ENCODE results near the gene REX1BD. TPM values are rescaled to one million over a fixed set of nuclear protein-coding genes. Genes with fewer than 3 reads are reported as not detected.
A peak's percentile ranks its signal among the peaks of the same experiment; 100 is the strongest.

REX1BD gene
- total and polyA plus RNA-seq, 2 of the 13 experiments (the other 11 are each of a cell fraction or from before 2014, with no cell fraction given) = 7.5 to 25.4 TPM

DNA sequence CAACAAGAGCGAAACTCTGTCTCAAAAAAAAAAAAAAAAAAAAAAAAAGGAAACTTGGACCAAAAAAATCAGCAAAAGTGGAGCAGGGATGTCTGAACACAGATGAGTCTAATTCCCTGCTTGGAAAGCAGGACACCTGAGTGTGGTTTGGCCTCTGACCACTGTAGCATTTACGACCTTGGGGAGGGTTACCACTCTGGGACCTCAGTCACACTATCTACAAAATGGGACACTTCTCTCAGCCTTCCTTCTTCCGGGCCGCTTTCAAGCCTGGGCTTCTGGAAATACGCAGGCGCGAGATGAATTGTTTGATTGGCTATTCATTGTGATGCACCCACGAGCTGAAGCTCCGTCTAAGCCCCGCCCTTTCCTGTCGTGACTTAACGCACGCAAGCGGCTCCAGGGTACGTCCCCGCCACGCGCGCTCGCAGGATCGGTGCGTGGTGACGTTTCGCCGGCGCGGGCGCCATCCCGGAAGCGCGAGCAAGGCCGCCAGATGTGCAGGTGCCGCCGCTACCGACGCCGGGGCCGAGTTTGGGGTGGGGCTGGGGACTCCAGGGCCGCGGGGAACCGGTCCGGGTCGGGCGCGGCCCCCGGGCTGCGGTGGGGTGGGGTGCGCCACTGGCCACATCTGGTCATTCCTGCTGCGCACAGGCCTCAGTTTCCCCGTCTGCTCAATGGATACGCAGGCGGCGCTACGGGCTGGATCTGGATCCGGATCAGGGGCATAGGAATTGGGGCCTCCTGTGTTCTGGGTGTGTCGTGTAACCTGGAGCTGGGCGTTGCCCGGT is 31.0 kb upstream of the REX1BD start, which contains the start of gene KXD1 (continued):
- TF ChIP-seq KMT2A (CRISPR knock-in tag; IDR thresholded peaks at IDR 0.05) (peak; percentile 44; the same call in 1 of the 2 replicates), TEAD3 (CRISPR knock-in tag; optimal IDR thresholded peaks at IDR 0.05; ENCODE audit: borderline replicate concordance) (no peak), ZGPAT (CRISPR knock-in tag; IDR thresholded peaks at IDR 0.05) (peak; percentile 68; the same call in 1 of the 2 replicates), RBM22 (optimal IDR thresholded peaks at IDR 0.05; ENCODE audit: low read length) (no peak), ARNT (IDR thresholded peaks at IDR 0.05) (no peak), MYPOP (CRISPR knock-in tag; IDR thresholded peaks at IDR 0.05) (0 out of 2 replicates have a peak, but pooled peaks have one; percentile 49), RBFOX2 (IDR thresholded peaks at IDR 0.05; ENCODE audit: low read depth, low read length) (peak; percentile 91), ZBTB4 (CRISPR knock-in tag; IDR thresholded peaks at IDR 0.05; ENCODE audit: borderline replicate concordance) (0 out of 2 replicates have a peak, but pooled peaks have one; percentile 20), ZBTB7A (CRISPR knock-in tag; IDR thresholded peaks at IDR 0.05) (0 out of 2 replicates have a peak, but pooled peaks have one; percentile 24), NFIB (CRISPR knock-in tag; IDR thresholded peaks at IDR 0.05; ENCODE audit: borderline replicate concordance) (no peak), ZNF839 (CRISPR knock-in tag; IDR thresholded peaks at IDR 0.05; ENCODE audit: borderline replicate concordance) (no peak), CREM (IDR thresholded peaks at IDR 0.05) (peak; percentile 50), CREM (CRISPR knock-in tag; IDR thresholded peaks at IDR 0.05) (no peak), FOXP4 (CRISPR knock-in tag; IDR thresholded peaks at IDR 0.05) (no peak; the same call in none of the 2 replicates), ZNF530 (CRISPR knock-in tag; IDR thresholded peaks at IDR 0.05; ENCODE audit: low read depth) (no peak), E2F1 (CRISPR knock-in tag; IDR thresholded peaks at IDR 0.05) (peak; percentile 75; the same call in 1 of the 2 replicates), MAFK (conservative IDR thresholded peaks at IDR 0.05 in 1 of 2, IDR thresholded peaks at IDR 0.05 in 1 of 2; ENCODE audit: low read length in 2 of 2) (no peak), ZNF160 (CRISPR knock-in tag; IDR thresholded peaks at IDR 0.05) (0 out of 2 replicates have a peak, but pooled peaks have one; percentile 27), YEATS4 (CRISPR knock-in tag; IDR thresholded peaks at IDR 0.05; ENCODE audit: borderline replicate concordance) (peak; percentile 68; the same call in 1 of the 2 replicates), ZNF543 (CRISPR knock-in tag; IDR thresholded peaks at IDR 0.05) (no peak)
